GM18519 (cell line): Measurements from ENCODE around the gene PAQR6.
"Not testable (repeated sequence)": the region's sequence is repeated elsewhere in the genome, so short reads cannot be mapped to it uniquely, and the experiment has no call there.

ENCODE experiments used
- ATAC-seq: cut with Tn5 transposase; IDR thresholded peaks from one replicate; pipeline ENCODE4 v1.9.1; 2021; ENCODE audit warnings: mild to moderate bottlenecking, moderate library complexity; ENCODE audit not compliant: unreplicated experiment, low FRiP score

Gene PAQR6

GRCh38 chr1:156233426-156234127 is 14.3 kb downstream of the PAQR6 start:
- ATAC-seq = no peak

- ATAC-seq = no peak
Measured at GRCh38 chr1:156232201-156232894, 15.5 kb downstream of the PAQR6 start.

- ATAC-seq = no peak
Measured at GRCh38 chr1:156230473-156230837, 17.4 kb downstream of the PAQR6 start.

DNA sequence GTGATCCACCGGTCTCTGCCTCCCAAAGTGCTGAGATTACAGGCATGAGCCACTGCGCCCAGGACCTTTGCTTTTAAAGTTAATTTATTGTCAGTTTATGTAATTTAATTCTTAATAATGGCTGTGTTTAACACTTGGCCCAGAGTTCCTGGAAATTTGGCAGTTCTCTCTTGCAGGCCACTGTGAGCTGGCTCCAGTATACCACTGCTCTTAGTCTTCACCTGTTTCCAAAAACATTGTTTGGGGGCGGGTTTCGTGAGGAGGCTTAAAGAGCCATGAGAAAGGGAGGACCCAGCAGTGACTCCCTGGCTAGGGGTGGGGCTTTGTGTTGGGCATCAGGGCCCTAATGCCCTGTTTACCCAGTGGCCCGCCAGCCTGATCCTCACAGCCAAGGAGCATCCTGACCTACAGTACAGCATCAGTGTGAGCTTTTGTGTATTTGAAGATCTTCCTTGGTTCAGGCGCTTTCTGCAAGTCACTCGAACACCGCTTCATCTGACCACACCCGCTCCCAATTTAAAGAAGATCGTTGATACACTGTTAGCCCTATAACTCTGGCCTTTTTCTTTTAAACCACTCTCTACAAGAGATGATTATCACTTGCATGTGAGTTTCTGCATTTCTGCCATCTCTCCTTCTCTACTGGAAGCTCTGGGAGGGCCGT is 17.9 kb downstream of the PAQR6 start:
- ATAC-seq = no peak

DNA sequence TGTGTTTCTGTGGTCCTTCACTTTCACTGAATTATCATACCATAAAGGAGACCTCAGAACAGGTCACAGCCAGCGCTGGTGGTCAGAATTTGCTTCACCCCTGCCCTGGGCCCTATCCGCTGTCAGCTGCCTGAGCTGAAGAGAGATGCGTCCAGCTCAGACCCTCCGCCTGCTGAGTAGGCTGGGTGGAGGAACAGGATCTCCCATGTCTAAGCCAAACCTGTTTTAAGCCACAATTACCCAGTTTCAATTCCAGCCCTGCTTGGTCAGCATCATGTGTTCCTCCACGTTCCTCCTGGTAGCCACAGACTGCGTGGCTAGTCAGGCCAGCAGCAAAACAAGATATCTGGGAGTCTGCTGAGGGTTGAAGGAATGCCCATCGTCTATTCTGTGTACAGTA is 19.4 kb downstream of the PAQR6 start:
- no peak for ATAC-seq

GRCh38 chr1:156226782-156227181 is 21.1 kb downstream of the PAQR6 start:
- no peak for ATAC-seq

- no peak for ATAC-seq
Measured at GRCh38 chr1:156226116-156226538, 21.7 kb downstream of the PAQR6 start.

- no peak for ATAC-seq
Measured at GRCh38 chr1:156225677-156226014, 22.2 kb downstream of the PAQR6 start.

DNA sequence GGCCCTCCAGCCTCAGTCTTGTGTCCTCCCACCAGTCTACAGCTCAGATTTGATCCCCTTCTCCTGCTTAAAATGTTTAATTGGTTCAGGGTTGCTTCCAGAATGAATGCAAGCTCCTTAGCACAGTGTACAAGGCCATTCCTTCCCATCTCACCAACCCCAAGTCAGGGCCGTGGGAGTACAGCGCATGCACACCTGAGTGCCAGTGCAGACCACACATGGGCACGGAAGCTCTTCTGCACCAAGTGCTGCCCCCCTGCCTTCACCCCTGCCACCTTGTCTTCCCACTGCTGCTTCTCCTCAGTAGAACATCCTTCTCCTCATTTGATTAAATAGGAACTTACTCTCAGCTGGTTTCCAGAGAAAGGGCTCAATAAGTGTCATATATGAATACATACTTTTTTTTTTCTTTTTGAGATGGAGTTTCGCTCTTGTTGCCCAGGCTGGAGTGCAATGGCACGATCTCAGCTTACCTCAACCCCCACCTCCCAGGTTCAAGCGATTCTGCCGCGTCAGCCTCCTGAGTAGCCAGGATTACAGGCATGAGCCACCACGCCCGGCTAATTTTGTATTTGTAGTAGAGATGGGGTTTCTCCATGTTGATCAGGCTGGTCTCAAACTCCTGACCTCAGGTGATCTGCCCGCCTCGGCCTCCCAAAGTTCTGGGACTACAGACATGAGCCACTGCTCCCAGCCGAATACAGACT is 25.7 kb downstream of the PAQR6 start:
- ATAC-seq = no peak

DNA sequence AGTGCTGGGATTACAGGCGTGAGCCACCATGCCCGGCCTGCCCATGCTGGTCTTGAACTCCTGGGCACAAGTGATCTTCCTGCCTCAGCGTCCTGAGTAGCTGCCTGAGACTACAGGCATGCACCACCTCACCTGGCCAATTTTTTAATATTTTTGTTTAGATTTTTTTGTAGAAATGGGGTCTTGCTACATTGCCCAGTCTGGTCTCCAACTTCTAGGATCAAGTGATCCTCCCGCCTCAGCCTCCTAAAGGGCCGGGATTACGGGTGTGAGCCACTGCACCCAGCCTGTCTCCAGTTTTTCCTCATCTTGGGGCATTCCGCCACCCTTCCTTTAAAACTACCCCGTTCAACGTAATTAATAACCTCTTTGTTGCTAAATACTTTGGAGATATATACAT is 27.6 kb downstream of the PAQR6 start:
- ATAC-seq = no peak

DNA sequence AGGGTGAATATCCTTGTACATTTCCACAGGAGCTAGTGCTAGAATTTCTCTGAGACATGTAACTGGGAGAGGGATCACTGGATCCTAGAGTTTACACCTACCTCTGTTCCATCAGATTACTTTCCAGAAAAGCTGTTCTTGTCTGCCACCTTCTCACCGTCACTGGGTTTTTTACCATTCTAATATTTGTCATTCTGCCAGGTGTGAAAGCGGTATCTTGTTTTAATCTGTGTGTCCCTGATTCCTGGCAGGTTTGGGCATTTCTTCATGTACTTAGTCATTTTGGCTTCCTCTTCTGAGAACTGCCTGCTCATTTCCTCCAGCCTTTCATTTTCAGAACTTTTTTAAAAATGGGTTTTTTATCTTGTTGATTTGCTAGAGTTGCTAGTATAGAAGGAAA is 30.0 kb downstream of the PAQR6 start:
- no peak for ATAC-seq

DNA sequence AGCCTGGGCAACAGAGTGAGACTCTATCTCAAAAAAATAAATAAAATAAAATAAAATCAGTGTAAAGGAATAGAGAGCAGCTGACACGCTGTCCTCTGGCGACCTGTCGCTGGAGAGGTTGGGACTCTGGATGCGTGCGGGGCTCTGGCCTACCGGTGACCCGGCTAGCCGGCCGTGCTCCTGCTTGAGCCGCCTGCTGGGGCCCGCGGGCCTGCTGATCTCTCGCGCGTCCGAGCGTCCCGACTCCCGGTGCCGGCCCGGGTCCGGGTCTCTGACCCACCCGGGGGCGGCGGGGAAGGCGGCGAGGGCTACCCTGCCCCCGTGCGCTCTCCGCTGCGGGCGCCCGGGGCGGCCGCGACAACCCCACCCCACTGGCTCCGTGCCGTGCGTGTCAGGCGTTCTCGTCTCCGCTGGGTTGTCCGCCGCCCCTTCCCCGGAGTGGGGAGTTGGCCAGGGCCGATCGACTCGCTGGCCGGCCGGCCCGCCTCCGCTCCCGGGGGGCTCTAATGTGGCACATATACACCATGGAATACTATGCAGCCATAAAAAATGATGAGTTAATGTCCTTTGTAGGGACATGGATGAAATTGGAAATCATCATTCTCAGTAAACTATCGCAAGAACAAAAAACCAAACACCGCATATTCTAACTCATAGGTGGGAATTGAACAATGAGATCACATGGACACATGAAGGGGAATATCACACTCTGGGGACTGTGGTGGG is 31.3 kb downstream of the PAQR6 start:
- ATAC-seq = not testable (repeated sequence)

DNA sequence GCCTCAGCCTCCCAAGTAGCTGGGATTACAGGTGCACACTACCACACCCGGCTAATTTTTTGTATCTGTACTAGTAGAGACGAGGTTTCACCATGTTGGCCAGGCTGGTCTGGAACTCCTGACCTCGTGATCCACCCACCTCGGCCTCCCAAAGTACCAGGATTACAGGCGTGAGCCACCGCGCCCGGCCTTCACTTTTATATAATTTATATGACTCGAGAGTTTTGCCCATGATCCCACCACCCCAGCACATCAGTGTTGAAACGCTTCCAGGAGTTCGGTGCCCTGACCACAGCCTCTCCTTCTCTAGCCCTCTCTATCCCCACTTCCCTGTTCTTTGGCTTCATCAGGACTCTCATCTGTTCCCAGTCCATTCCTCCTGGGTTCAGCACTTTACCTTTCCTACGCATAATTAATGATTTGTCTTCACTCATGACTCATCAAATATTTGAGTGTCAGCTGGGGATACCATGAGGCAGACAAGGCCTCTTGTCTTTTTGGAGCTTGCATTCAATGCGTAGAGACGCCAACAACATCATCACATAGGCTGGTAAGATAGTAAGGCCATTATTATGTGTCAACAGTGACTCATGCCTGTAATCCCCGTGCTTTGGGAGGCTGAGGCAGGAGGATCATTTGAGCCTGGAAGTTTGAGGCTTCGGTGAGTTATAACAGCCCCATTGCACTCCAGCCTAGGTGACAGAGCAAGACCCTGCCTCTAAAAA is 33.7 kb downstream of the PAQR6 start:
- ATAC-seq = no peak

DNA sequence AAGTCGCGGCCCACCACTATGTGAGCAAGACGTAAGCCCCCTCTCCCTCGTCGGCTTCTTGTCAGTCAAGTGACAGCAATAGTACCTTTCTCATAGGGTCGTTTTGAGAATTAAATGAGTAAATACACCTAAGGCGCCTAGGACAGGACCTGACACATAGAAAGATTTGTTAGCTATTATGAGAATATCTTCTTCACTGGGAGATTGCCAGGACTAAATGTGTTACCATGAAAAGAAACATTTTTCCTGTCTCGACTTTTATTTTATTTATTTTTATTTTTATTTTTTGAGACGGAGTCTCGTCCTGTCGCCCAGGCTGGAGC is 34.3 kb downstream of the PAQR6 start:
- ATAC-seq = no peak

DNA sequence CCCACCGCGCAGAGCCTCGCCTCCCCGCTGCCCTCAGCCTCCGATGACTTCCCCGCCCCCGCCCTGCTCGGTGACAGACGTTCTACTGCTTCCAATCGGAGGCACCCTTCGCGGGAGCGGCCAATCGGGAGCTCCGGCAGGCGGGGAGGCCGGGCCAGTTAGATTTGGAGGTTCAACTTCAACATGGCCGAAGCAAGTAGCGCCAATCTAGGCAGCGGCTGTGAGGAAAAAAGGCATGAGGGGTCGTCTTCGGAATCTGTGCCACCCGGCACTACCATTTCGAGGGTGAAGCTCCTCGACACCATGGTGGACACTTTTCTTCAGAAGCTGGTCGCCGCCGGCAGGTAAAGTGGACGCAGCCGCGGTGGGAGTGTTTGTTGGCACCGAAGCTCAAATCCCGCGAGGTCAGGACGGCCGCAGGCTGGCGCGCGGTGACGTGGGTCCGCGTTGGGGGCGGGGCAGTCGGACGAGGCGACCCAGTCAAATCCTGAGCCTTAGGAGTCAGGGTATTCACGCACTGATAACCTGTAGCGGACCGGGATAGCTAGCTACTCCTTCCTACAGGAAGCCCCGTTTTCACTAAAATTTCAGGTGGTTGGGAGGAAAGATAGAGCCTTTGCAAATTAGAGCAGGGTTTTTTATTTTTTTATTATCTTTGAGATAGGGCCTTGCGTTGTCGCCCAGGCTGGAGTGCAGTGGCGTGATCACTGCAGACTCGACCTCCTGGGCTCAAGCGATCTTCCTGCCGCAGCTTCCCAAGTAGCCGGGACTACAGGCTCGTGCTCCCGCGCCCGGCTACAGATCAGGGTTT is 34.8 kb downstream of the PAQR6 start, which contains the start of gene PMF1:
TSS of gene PMF1 (plus strand) at position 175 of the 811 bp plus-strand sequence. CDS start at position 184, 9 bp downstream.
- ATAC-seq = peak; percentile 66

DNA sequence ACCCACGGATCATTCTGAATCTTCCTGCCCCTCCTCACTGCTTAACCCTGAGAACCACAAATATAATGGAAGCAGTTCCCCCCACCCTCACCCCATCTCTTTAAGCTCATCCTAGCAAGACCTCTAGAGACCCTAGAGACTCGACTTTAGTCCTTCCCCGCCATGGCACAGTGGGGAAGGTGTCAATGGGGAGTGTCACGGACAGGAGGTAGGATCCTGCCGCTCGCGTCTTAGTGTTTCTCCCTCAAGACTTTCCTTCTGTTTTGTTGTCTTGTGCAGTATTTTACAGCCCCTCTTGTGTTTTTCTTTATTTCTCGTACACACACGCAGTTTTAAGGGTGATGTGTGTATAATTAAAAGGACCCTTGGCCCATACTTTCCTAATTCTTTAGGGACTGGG is 35.7 kb downstream of the PAQR6 start:
- ATAC-seq = no peak

- no peak for ATAC-seq
Measured at GRCh38 chr1:156211243-156211642, 36.6 kb downstream of the PAQR6 start.

DNA sequence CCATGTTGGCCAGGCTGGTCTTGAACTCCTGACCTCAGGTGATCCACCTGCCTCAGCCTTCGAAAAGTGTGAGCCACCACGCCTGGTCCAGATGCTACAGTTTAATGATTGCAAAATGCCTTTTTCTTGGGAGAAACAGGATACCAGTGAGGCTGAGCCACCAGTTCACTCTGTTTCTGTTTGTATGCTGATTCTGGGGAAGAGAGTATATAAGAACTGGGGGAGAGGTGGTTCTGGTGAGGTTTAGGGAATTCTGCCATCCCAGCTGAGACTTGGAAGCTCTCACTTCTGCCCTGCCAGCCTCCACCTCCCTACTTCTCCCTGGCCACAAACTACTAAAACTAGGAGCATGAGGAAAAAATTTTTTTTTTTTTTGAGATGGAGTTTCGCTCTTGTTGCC is 43.2 kb downstream of the PAQR6 start:
- no peak for ATAC-seq

GRCh38 chr1:156203331-156203730 is 44.5 kb downstream of the PAQR6 start:
- no peak for ATAC-seq
